ENCODE results near the gene LRFN3. TPM values are rescaled to one million over a fixed set of nuclear protein-coding genes. Genes with fewer than 3 reads are reported as not detected.

The LRFN3 gene
- total and polyA plus RNA-seq, 4 donors = 0.89 to 8.4 (median 2.1) TPM

GRCh38 chr19:35959040-35959967 is 23.1 kb downstream of the LRFN3 start:
- no peak for DNase-seq (ENCODE audit: low spot score)
- peaks cover 0 to 6% (median 3%) of the 10 kb centered on the region in 4 donors for H3K4me1 ChIP-seq (ENCODE audit: control insufficient read depth in 4 of 4, insufficient read depth in 4 of 4, low read length in 3 of 4)
- H3K27ac ChIP-seq (ENCODE audit: low read depth in 1 of 2, low read length in 2 of 2) = no peak overlapping the region
- H3K36me3 ChIP-seq (ENCODE audit: control insufficient read depth in 4 of 4, insufficient read depth in 3 of 4, low read depth in 1 of 4, low read length in 3 of 4) = no peaks in the 10 kb centered on the region
- peak overlapping the region in 1 of 3 donors; percentile 29 for H3K4me3 ChIP-seq (ENCODE audit: low read depth in 1 of 3, low read length in 3 of 3)
- H3K9me3 ChIP-seq (ENCODE audit: control insufficient read depth in 4 of 4, low read length in 3 of 4) = no peaks in the 10 kb centered on the region
- peaks cover 0 to 6% (median 2%) of the 10 kb centered on the region in 4 donors for H3K27me3 ChIP-seq (ENCODE audit: control insufficient read depth in 4 of 4, insufficient read depth in 4 of 4, low read length in 3 of 4)
- TF ChIP-seq RAD21 (IDR thresholded peaks at IDR 0.05) (peak in 1 of 2 donors; percentile 32), CTCF (IDR thresholded peaks at IDR 0.05; ENCODE audit: low read depth, low read length, missing input control) (peak; percentile 18), JUND (IDR thresholded peaks at IDR 0.05) (no peak)
- no peak overlapping the region for H3K9ac ChIP-seq (ENCODE audit: low read depth in 1 of 2, low read length in 2 of 2)
- 15% methylated on average over 97 of the region's 97 CpGs for WGBS

GRCh38 chr19:35959968-35960320 is 23.8 kb downstream of the LRFN3 start:
- peaks cover 0 to 6% (median 2%) of the 10 kb centered on the region in 4 donors for H3K27me3 ChIP-seq (ENCODE audit: control insufficient read depth in 4 of 4, insufficient read depth in 4 of 4, low read length in 3 of 4)
- TF ChIP-seq TAF1 (conservative IDR thresholded peaks at IDR 0.05) (no peak), RXRA (IDR thresholded peaks at IDR 0.05) (no peak), EGR1 (IDR thresholded peaks at IDR 0.05; ENCODE audit: low read depth in 2 of 2) (no peak), GABPA (IDR thresholded peaks at IDR 0.05 in 1 of 2, conservative IDR thresholded peaks at IDR 0.05 in 1 of 2) (no peak), YY1 (IDR thresholded peaks at IDR 0.05) (no peak), ZBTB33 (IDR thresholded peaks at IDR 0.05) (no peak), HNF4A (conservative IDR thresholded peaks at IDR 0.05) (no peak), HNF4G (IDR thresholded peaks at IDR 0.05) (no peak), CTCF (IDR thresholded peaks at IDR 0.05; ENCODE audit: low read depth, low read length, missing input control) (no peak), RAD21 (IDR thresholded peaks at IDR 0.05) (no peak), JUND (IDR thresholded peaks at IDR 0.05) (no peak), SP1 (IDR thresholded peaks at IDR 0.05) (no peak), REST (IDR thresholded peaks at IDR 0.05) (no peak), FOXA2 (IDR thresholded peaks at IDR 0.05) (no peak), NR2F2 (IDR thresholded peaks at IDR 0.05) (no peak), FOXA1 (IDR thresholded peaks at IDR 0.05) (no peak)
- TF ChIP-seq, protein P1, sequence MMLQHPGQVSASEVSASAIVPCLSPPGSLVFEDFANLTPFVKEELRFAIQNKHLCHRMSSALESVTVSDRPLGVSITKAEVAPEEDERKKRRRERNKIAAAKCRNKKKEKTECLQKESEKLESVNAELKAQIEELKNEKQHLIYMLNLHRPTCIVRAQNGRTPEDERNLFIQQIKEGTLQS (IDR thresholded peaks at IDR 0.05) = no peak

More at GRCh38 chr19:35959968-35960320, 23.8 kb downstream of the LRFN3 start:
- no peak overlapping the region for H3K4me3 ChIP-seq (ENCODE audit: low read depth in 1 of 3, low read length in 3 of 3)
- H3K9ac ChIP-seq (ENCODE audit: low read depth in 1 of 2, low read length in 2 of 2) = no peak overlapping the region
- peaks cover 0 to 6% (median 3%) of the 10 kb centered on the region in 4 donors for H3K4me1 ChIP-seq (ENCODE audit: control insufficient read depth in 4 of 4, insufficient read depth in 4 of 4, low read length in 3 of 4)
- no peaks in the 10 kb centered on the region for H3K9me3 ChIP-seq (ENCODE audit: control insufficient read depth in 4 of 4, low read length in 3 of 4)
- H3K27ac ChIP-seq (ENCODE audit: low read depth in 1 of 2, low read length in 2 of 2) = no peak overlapping the region
- WGBS = 33% methylated on average over 20 of the region's 20 CpGs
- DNase-seq (ENCODE audit: low spot score) = no peak
- H3K36me3 ChIP-seq (ENCODE audit: control insufficient read depth in 4 of 4, insufficient read depth in 3 of 4, low read depth in 1 of 4, low read length in 3 of 4) = no peaks in the 10 kb centered on the region

All from liver (tissue), 9 donors.